SW 1271 (cell line): ENCODE measurements around the gene RGSL1.

Experiments
- DNase-seq, 2 experiments: peaks; one replicate each; lab custom pipeline; 2025; lab: John Stamatoyannopoulos, UW

RGSL1 gene

DNA sequence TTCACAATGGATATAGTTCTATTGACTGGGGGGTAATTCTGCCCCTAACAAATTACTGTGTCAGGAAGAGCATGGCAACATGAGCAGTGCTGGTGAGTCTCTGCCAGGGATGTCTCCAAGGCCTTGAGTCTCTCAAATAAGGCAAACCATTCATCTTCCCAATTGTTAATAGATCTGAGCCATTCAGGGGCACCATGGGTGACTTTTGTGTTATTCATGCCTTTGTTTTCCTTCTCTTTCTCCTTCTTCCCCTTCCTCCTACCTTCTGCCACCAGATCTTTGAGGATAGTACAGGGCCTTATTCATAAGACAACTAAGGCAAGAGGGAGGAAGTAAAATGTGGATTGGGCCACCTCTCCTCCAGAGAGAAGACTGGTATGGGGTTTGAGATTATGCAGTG lies at the start of gene RGSL1:
Gene RGSL1 (plus strand): TSS at position 60 of the 400 bp plus-strand sequence. CDS start 20 bp downstream, at position 80.
- no peak for DNase-seq

DNA sequence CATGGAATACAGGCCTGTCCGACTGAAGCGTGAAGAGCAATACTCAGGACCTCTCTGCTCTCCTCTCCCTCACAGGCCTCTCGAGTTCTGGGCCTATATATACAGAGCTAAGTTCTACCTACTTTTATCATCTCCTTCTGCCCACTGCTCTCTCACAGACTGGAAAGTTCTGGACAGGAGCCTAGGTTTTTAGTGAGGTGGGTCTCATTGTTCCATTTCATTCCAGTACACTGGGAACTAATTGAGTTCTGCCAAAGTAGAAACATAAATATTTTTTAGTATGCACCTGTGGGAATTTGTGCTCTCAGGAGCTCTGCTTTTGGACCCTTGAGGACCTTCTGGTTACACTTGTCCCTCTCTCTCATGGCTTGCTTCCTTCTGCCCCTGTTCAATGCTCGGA lies 49.4 kb upstream of the RGSL1 start, which contains the start of gene TEDDM1:
Gene TEDDM1 (minus strand): TSS at position 101 of the 400 bp plus-strand sequence. CDS start 182 bp downstream, outside the sequence.
- no peak for DNase-seq

- DNase-seq = no peak
Observed at GRCh38 chr1:182404781-182405180, 45.2 kb upstream of the RGSL1 start.

DNA sequence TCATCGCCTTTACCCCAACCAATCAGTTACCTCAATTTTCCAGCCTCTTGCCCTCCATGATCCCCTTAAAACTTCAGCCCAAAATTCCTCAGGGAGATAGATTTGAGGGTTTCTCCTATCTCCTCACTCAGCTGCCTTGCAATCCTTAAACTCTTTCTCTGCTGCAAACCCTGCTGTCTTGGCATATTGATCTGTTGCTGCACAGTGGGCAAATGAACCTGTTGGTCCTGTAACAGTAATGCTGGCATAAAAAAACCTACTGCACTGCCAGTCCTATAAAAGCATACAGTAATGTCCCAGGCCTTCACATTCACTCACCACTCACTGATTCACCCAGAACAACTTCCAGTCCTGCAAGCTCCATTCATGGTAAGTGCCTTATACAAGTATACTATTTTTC lies 44.4 kb upstream of the RGSL1 start:
- no peak for DNase-seq

- DNase-seq = no peak
Observed at GRCh38 chr1:182406012-182406411, 43.9 kb upstream of the RGSL1 start.

- no peak for DNase-seq
Observed at GRCh38 chr1:182407724-182408123, 42.2 kb upstream of the RGSL1 start.

DNA sequence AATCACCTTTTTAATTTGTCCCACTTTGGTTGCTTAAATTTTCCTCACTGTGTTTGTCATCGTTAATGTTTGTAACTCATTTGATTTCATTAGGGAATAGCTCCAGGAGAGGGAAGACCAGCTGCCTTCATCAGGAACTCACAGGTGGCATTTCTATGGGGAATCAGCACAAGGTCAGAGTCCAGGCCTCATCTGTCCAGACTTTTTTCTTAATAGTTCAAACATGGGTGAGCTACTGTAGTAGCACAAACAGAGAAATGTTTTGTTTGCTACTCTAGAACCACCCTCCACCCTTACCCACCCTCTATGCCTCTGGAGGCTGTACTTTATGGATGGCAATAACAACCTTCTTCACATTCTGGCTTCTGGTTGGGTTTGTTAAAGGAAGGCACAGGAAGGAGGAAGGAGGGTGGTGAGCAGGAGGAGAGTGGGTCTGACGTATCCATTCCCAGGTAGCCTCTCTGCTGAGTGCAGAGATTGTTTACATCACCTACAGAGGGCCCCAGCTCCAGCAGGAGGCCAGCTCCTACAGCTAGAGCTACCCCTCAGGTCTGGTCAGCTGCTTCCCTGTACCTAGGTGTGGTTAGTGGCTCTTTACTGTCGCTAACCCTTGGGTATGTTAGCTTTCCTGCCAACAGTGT lies 41.4 kb upstream of the RGSL1 start:
- no peak for DNase-seq

GRCh38 chr1:182410138-182410537 lies 39.8 kb upstream of the RGSL1 start:
- no peak for DNase-seq

DNA sequence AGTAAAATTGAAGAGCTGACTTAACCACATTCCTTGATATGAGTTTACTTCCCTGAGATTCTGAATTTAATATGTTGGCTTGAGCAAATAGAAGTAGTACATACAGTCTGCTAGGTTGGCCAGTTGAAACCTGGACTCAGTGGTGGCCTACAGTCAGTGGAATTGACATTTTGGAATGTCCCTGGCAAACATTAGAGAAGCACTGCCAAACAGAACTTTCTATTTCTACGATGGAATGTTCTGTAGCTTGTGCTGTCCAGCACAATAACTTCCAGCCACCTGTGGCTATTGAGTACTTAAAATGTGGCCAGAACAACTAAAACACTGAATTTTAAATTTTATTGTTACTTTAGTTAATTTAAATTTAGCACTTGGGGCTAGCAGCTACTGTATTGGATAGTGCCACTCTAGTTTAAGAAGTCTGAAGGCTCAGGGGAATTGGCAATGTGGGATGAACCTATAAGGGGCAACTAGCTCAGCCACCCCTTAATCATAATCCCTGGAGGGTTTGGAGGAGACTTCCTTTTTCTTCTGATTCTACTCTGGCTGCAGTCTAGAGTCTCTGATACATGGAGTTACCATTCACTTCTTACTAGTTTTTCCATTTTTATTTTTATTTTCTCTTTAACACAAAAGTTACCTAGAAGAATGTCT lies 39.2 kb upstream of the RGSL1 start:
- DNase-seq = no peak

- no peak for DNase-seq
Observed at GRCh38 chr1:182413486-182413885, 36.5 kb upstream of the RGSL1 start.

- DNase-seq = no peak
Observed at GRCh38 chr1:182413969-182414368, 36.0 kb upstream of the RGSL1 start.

GRCh38 chr1:182415789-182416188 lies 34.2 kb upstream of the RGSL1 start:
- DNase-seq = no peak

DNA sequence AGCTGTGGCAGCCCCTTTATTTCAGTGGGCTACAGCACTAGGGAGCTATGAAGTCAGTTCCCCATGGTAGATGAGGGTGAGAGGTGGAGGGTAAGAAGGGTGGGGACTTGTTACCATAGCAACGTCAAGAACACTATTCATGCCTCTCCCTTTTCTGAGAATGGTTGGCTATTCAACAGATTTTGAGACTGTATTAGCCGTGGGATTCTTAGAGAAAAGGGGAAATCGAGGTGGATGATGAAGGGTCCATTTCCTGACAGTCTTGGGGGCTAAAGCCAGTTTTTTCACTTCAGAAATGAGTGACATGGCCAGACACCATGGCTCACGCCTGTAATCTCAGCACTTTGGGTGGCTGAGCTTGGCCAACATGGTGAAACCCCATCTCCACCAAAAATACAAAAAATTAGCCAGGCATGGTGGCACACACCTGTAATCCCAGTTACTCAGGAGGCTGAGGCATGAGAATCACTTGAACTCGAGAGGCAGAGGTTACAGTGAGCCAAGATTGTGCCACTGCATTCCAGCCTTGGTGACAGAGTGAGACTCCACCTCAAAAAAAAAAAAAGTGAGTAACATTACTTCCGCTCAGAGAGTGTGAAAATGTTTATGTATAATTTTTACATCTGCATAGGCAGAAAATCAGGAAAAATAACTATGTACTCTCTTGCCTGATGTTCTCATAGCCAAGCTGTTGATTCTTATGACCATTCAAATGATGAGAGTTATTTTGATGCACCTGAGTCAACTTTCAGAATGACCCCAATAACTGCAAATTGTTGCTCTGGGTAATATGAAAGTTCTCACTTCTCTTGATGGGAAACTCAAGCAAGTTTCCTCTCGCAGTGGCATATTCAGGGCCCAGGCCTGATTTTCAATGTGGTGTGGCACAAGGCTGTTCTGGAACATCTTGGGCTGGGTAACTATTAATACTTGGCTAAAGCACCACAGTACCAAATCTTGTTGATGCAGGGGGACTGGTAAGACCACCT lies 23.2 kb upstream of the RGSL1 start:
- DNase-seq = no peak

GRCh38 chr1:182428043-182428442 lies 21.9 kb upstream of the RGSL1 start:
- no peak for DNase-seq

DNA sequence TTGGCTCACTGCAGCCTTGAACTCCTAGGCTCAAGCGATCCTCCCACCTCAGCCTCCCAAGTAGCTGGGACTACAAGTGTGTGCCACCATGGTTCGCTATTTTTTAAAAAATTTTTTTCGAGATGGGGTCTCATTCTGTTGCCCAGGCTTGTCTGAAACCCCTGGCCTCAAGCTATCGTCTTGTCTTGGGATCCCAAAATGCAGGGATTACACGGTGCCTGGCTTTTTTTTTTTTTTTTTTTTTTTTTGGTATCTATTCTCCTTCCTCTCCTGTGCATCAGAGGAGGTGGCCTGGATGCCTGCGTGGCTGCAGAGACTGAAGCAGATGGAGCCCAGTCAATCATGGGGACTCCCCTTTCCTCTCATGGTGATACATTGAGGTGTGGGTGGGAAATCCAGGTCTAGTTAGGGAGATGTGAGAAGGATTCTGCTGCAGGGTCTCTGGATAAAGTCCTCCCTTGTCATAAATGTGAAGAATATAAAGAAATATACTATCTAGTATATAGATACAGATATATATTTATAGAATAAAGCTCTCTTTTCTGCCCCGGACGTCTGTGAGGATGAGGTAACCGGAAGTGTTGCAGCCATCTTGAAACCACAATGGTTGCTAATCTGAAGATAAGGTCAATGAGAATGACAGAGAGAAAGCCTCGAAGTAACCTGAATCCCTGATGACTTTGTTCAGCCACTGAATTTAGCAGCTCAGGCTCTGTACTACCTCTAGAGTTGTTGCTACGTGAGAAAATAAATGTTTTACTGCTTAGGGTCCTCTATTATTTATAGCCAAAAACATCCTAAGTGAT lies 19.5 kb upstream of the RGSL1 start:
- no peak for DNase-seq

GRCh38 chr1:182431278-182431677 lies 18.7 kb upstream of the RGSL1 start:
- no peak for DNase-seq

DNA sequence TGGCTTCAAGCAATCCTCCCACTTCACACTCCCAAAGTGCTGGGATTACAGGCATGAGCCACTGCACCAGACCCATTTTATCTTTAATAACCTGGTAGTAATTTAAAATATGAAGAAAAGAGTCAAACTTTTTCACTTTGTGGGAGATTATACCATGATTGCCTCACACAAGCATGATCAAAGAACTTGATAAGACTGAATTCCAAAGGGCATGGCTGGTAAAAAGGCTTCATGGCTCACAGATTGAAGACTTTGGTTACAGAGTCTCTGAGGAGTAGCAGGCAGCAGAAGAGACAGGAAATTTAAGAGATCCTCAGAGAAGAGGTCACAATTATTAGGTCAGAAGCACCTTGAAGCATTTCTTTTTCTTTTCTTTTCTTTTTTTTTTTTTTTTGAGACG lies 16.4 kb upstream of the RGSL1 start:
- DNase-seq = no peak

- DNase-seq = no peak
Observed at GRCh38 chr1:182438326-182438725, 11.6 kb upstream of the RGSL1 start.

DNA sequence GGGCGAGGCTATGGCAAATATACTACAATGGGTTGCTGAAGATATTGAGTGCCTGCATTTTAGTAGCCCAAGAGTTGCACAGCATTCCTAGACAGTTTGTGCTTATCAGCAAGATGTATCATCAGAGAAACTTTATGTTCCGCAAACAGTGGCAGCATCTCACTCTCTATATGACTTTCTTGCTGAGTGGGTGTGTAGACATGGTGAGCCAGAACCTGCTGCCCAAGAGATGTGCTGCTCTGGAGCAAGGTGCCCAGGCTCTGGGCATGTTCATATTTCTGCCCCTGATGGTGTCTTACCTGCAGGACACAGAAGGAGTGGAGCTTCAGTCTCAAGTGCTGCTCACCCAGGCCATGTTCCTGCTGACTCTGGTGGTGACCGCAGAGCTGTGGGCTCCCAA lies 8.2 kb upstream of the RGSL1 start:
- DNase-seq = no peak

GRCh38 chr1:182442333-182442732 lies 7.6 kb upstream of the RGSL1 start:
- DNase-seq = no peak

GRCh38 chr1:182444497-182444896 lies 5.4 kb upstream of the RGSL1 start:
- no peak for DNase-seq
